Astrocyte of the spinal cord (primary cell): ENCODE measurements around the gene KCNJ14.
"Not testable (repeated sequence)": the region's sequence is repeated elsewhere in the genome, so short reads cannot be mapped to it uniquely, and the experiment has no call there.

Experiments
- DNase-seq: peaks from one replicate; pipeline ENCODE4 v3.0.0; 2011; ENCODE audit warnings: low read depth, low spot score
- H3K4me3 ChIP-seq: 2 replicates; pipeline ENCODE4 v1.5.1; 2011; ENCODE audit warnings: low read depth, mild to moderate bottlenecking, low read length, moderate library complexity
- in situ Hi-C: cut with HindIII; loops from 2 replicates; pipeline ENCODE4 v1.10.0; 2017; ENCODE audit warnings: low sequenced_read_pairs
- TF ChIP-seq, protein P1 (sequence below): IDR thresholded peaks from 2 replicates; pipeline ENCODE4 v1.5.1; 2012; ENCODE audit warnings: low read depth, mild to moderate bottlenecking, low read length, inconsistent platforms

Gene KCNJ14

DNA sequence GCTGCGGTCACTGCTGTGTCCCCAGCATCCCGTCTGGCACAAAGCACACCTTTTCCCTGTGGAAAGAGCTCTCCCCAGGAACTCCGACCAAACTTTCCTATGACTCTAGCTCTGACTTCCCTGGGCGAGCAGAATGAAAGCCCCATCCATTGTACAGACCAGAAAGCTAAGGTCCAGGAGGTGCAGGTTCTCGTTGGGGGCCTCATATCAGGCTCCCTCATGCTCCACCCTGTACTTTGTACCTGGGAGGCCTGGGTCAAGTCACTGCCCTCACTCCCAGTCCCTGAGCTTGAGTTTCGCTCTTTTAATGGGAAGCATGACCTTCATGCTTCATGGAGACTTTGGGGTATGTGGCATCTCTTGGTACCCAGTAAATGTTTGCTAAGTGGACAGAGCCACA, 32.2 kb downstream of the KCNJ14 start:
- TF ChIP-seq, protein P1, sequence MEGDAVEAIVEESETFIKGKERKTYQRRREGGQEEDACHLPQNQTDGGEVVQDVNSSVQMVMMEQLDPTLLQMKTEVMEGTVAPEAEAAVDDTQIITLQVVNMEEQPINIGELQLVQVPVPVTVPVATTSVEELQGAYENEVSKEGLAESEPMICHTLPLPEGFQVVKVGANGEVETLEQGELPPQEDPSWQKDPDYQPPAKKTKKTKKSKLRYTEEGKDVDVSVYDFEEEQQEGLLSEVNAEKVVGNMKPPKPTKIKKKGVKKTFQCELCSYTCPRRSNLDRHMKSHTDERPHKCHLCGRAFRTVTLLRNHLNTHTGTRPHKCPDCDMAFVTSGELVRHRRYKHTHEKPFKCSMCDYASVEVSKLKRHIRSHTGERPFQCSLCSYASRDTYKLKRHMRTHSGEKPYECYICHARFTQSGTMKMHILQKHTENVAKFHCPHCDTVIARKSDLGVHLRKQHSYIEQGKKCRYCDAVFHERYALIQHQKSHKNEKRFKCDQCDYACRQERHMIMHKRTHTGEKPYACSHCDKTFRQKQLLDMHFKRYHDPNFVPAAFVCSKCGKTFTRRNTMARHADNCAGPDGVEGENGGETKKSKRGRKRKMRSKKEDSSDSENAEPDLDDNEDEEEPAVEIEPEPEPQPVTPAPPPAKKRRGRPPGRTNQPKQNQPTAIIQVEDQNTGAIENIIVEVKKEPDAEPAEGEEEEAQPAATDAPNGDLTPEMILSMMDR, result no peak
- no peak overlapping the region for H3K4me3 ChIP-seq
- in situ Hi-C loops, result no loop called here
- no peak for DNase-seq

DNA sequence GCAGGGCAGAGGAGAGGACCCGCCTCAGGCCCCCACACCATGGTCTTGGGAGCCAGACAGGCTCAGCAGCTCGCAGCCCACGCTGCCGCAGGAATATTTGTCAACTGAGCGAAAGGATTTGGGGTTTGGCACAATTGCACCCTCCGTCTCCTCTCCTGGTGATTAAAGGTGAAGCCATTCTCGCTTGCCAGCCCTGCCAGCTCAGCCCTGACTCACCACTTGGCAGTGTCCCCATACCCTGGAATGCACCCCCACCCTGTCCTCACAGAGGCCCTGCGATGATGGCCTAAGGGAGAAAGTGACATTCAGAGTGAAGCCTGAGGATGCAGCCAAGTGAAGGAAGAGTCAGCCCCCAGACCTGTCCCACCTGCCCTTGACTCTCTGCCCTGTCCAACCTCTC, 32.6 kb downstream of the KCNJ14 start:
- TF ChIP-seq, protein P1, result no peak
- in situ Hi-C loops, result no loop called here
- DNase-seq, result peak; percentile 71
- H3K4me3 ChIP-seq, result no peak overlapping the region

GRCh38 chr19:48488478-48488877, 33.1 kb downstream of the KCNJ14 start:
- in situ Hi-C loops, DNase-seq, H3K4me3 ChIP-seq: not testable (repeated sequence)

GRCh38 chr19:48489608-48490216, 34.3 kb downstream of the KCNJ14 start:
- H3K4me3 ChIP-seq, result no peak overlapping the region
- peak; percentile 40 for DNase-seq
- TF ChIP-seq, protein P1, result peak; percentile 99
- in situ Hi-C loops, result no loop called here

- no peak for DNase-seq
- in situ Hi-C loops, result no loop called here
- TF ChIP-seq, protein P1, result no peak
- H3K4me3 ChIP-seq, result no peak overlapping the region
Observed at GRCh38 chr19:48490981-48491792, 35.8 kb downstream of the KCNJ14 start.

- no peak overlapping the region for H3K4me3 ChIP-seq
- TF ChIP-seq, protein P1, result no peak
- in situ Hi-C loops, result no loop called here
- no peak for DNase-seq
Observed at GRCh38 chr19:48491793-48492123, 36.4 kb downstream of the KCNJ14 start.
